HEK293 (cell line): ENCODE measurements around the gene CFAP45.

Source experiments
- CTCF ChIP-seq: fragments of 450-650 bp; formaldehyde crosslinking; IDR thresholded peaks from 2 replicates; pipeline ENCODE4 v1.5.1; 2016; ENCODE audit warnings: missing biosample characterization, missing genetic modification characterization
- HOXA7 ChIP-seq: sonication (generic); formaldehyde crosslinking; IDR thresholded peaks from 2 replicates; pipeline ENCODE4 v1.8.1; 2022; ENCODE audit warnings: missing genetic modification reagents, borderline replicate concordance
- KLF10 ChIP-seq: fragments of 450-650 bp; IDR thresholded peaks from 2 replicates; pipeline ENCODE4 v1.5.1; 2018; ENCODE audit warnings: missing biosample characterization, mild to moderate bottlenecking, missing genetic modification characterization
- MEIS1 ChIP-seq: sonication (generic); formaldehyde crosslinking; IDR thresholded peaks from 2 replicates; pipeline ENCODE4 v1.8.1; 2022; ENCODE audit warnings: missing genetic modification reagents, mild to moderate bottlenecking, borderline replicate concordance
- PRDM1 ChIP-seq: fragments of 450-650 bp; formaldehyde crosslinking; IDR thresholded peaks from 2 replicates; pipeline ENCODE4; 2016; ENCODE audit warnings: missing biosample characterization, missing genetic modification characterization
- ZNF138 ChIP-seq: fragments of 450-650 bp; formaldehyde crosslinking; IDR thresholded peaks from 2 replicates; pipeline ENCODE4 v1.5.1; 2016; ENCODE audit warnings: missing biosample characterization, missing genetic modification characterization, borderline replicate concordance
- ZNF146 ChIP-seq: fragments of 450-650 bp; formaldehyde crosslinking; IDR thresholded peaks from 2 replicates; pipeline ENCODE4 v1.5.1; 2016; ENCODE audit warnings: missing biosample characterization, missing genetic modification characterization
- ZNF155 ChIP-seq: fragments of 450-650 bp; formaldehyde crosslinking; IDR thresholded peaks from 2 replicates; pipeline ENCODE4 v1.5.1; 2016; ENCODE audit warnings: missing biosample characterization, missing genetic modification characterization
- ZNF350 ChIP-seq: fragments of 450-650 bp; formaldehyde crosslinking; IDR thresholded peaks from 2 replicates; pipeline ENCODE4 v1.5.0; 2017; ENCODE audit warnings: missing biosample characterization, mild to moderate bottlenecking, missing genetic modification characterization
- ZNF433 ChIP-seq: fragments of 450-650 bp; formaldehyde crosslinking; IDR thresholded peaks from 2 replicates; pipeline ENCODE4 v1.5.1; 2016; ENCODE audit warnings: missing biosample characterization, missing genetic modification characterization, low read depth
- ZNF707 ChIP-seq: fragments of 450-650 bp; formaldehyde crosslinking; IDR thresholded peaks from 2 replicates; pipeline ENCODE4 v1.5.1; 2016; ENCODE audit warnings: missing biosample characterization, missing genetic modification characterization
- ZNF76 ChIP-seq: fragments of 450-650 bp; formaldehyde crosslinking; IDR thresholded peaks from 2 replicates; pipeline ENCODE4; 2016; ENCODE audit warnings: low read depth, missing biosample characterization, missing genetic modification characterization, borderline replicate concordance

GRCh38 chr1:159857889-159858288 lies 42.1 kb downstream of the CFAP45 start:
- TF ChIP-seq ZNF433 (tag by site-specific recombination) (no peak), CTCF (tag by site-specific recombination) (no peak), ZNF146 (no peak), HOXA7 (CRISPR knock-in tag) (no peak), KLF10 (tag by site-specific recombination) (no peak), ZNF155 (tag by site-specific recombination) (no peak), ZNF138 (tag by site-specific recombination) (no peak), MEIS1 (CRISPR knock-in tag) (no peak), ZNF76 (tag by site-specific recombination) (no peak), ZNF350 (tag by site-specific recombination) (no peak), ZNF707 (tag by site-specific recombination) (no peak), PRDM1 (tag by site-specific recombination) (no peak)
